Activated T-cell treated with anti-CD3 and anti-CD28 coated beads, Interleukin-2, amount 50 U/mL, for 24 hours (primary cell): Measurements from ENCODE around the gene FREM3.
"Not testable (repeated sequence)": the region's sequence is repeated elsewhere in the genome, so short reads cannot be mapped to it uniquely, and the experiment has no call there.

ENCODE experiments used
- DNase-seq: peaks from one replicate; pipeline ENCODE4 v3.0.0-alpha.2; 2020
- H3K27ac Mint-ChIP-seq: 2 replicates; pipeline ENCODE4 v1.8.0; 2020; ENCODE audit warnings: mild to moderate bottlenecking, mixed read lengths
- H3K27me3 Mint-ChIP-seq: 2 replicates; pipeline ENCODE4 v1.8.0; 2020; ENCODE audit warnings: mixed read lengths
- H3K36me3 Mint-ChIP-seq: 2 replicates; pipeline ENCODE4 v1.8.0; 2020; ENCODE audit warnings: low read depth, mixed read lengths
- H3K4me1 Mint-ChIP-seq: 2 replicates; pipeline ENCODE4 v1.8.0; 2020; ENCODE audit warnings: low read depth, mixed read lengths
- H3K4me3 Mint-ChIP-seq: 2 replicates; pipeline ENCODE4 v1.8.0; 2020; ENCODE audit warnings: mild to moderate bottlenecking, moderate library complexity, mixed read lengths
- H3K9me3 Mint-ChIP-seq: 2 replicates; pipeline ENCODE4 v1.8.0; 2020; ENCODE audit warnings: mixed read lengths

Gene FREM3

GRCh38 chr4:143700416-143701352, at the start of gene FREM3:
Gene FREM3, minus strand, starts transcription at chr4:143700675. Its CDS starts 0 bp downstream, at chr4:143700675.
- peaks cover 3% of the 10 kb centered on the region for H3K9me3 Mint-ChIP-seq
- H3K27me3 Mint-ChIP-seq: peaks cover 63% of the 10 kb centered on the region
- peaks cover 12% of the 10 kb centered on the region for H3K4me1 Mint-ChIP-seq
- peak; percentile 31 for DNase-seq
- no peaks in the 10 kb centered on the region for H3K36me3 Mint-ChIP-seq
- no peak within 1 kb of the TSS for H3K27ac Mint-ChIP-seq
- H3K4me3 Mint-ChIP-seq: peak within 1 kb of the TSS; percentile 44

DNA sequence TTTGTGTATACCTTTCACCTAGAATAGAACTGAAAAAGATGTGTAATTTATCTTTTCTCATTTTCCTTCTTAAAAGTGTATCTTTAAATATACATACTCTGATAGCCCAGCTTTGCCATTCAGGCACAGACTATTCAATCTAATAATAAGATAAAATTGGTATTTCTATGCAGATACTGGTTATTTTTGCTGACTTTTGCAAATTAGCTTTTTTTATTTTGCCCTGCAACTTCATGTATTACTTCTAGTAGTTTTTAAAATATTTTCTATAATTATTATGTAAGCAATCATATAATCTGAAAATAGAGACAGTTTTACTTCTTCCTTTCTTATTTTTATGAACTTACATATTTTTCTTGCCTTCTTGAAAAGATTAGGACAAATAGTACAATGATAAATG, 45.4 kb upstream of the FREM3 start:
- Mint-ChIP-seq H3K27ac (no peak overlapping the region), H3K4me3 (no peak overlapping the region), H3K9me3 (no peaks in the 10 kb centered on the region), H3K36me3 (no peaks in the 10 kb centered on the region), H3K4me1 (no peaks in the 10 kb centered on the region), H3K27me3 (no peaks in the 10 kb centered on the region)
- no peak for DNase-seq

GRCh38 chr4:143743591-143743990, 43.1 kb upstream of the FREM3 start:
- Mint-ChIP-seq H3K4me3 (no peak overlapping the region), H3K9me3 (no peaks in the 10 kb centered on the region), H3K27me3 (no peaks in the 10 kb centered on the region)

DNA sequence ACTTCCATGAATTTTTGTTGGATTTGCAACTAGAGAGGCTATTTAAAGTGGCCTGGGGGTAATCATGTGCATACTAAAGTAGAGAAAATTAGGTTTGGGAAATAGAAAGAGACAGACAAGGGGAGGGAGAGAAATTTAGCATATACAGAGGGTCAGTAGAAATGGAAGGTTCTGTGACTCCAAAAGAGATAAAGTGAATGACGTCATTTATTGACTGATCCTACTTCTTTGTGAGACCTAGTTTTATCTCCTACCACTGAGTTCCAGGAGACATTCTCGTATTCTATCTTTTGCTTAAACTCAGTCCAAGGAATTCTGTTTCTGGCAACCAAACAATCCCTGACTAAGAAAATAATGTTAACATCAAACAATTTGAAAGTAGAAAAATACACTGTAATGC, 42.4 kb upstream of the FREM3 start:
- no peaks in the 10 kb centered on the region for H3K36me3 Mint-ChIP-seq
- H3K9me3 Mint-ChIP-seq: no peaks in the 10 kb centered on the region
- H3K27ac Mint-ChIP-seq: no peak overlapping the region
- no peak overlapping the region for H3K4me3 Mint-ChIP-seq
- H3K27me3 Mint-ChIP-seq: no peaks in the 10 kb centered on the region
- H3K4me1 Mint-ChIP-seq: no peaks in the 10 kb centered on the region
- DNase-seq: no peak

More at GRCh38 chr4:143743591-143743990, 43.1 kb upstream of the FREM3 start:
- H3K4me1 Mint-ChIP-seq: no peaks in the 10 kb centered on the region
- H3K36me3 Mint-ChIP-seq: no peaks in the 10 kb centered on the region
- no peak for DNase-seq
- H3K27ac Mint-ChIP-seq: no peak overlapping the region

GRCh38 chr4:143736861-143737260, 36.4 kb upstream of the FREM3 start:
- Mint-ChIP-seq H3K9me3 (no peaks in the 10 kb centered on the region), H3K4me1 (no peaks in the 10 kb centered on the region), H3K27ac (no peak overlapping the region), H3K36me3 (no peaks in the 10 kb centered on the region), H3K4me3 (no peak overlapping the region), H3K27me3 (no peaks in the 10 kb centered on the region)
- no peak for DNase-seq

DNA sequence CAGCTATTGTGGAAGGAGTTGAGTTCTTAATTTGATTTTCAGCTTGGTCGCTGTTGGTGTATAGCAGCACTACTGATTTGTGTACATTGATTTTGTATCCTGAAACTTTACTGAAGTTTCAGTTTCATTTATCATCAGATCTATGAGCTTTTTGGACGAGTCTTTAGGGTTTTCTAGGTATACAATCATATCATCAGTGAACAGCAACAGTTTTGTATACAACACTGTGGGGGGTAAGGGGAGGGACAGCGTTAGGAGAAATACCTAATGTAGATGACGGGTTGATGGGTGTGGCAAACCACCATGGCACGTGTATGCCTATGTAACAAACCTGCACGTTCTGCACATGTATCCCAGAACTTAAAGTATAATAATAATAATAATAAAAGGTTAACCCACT, 35.6 kb upstream of the FREM3 start:
- not testable (repeated sequence) for H3K4me1 Mint-ChIP-seq, DNase-seq, H3K9me3 Mint-ChIP-seq, H3K36me3 Mint-ChIP-seq, H3K27me3 Mint-ChIP-seq, H3K27ac Mint-ChIP-seq, H3K4me3 Mint-ChIP-seq

GRCh38 chr4:143728166-143728565, 27.7 kb upstream of the FREM3 start:
- DNase-seq: no peak
- no peaks in the 10 kb centered on the region for H3K27me3 Mint-ChIP-seq
- H3K4me3 Mint-ChIP-seq: no peak overlapping the region
- H3K36me3 Mint-ChIP-seq: no peaks in the 10 kb centered on the region
- no peak overlapping the region for H3K27ac Mint-ChIP-seq
- no peaks in the 10 kb centered on the region for H3K9me3 Mint-ChIP-seq
- H3K4me1 Mint-ChIP-seq: no peaks in the 10 kb centered on the region

DNA sequence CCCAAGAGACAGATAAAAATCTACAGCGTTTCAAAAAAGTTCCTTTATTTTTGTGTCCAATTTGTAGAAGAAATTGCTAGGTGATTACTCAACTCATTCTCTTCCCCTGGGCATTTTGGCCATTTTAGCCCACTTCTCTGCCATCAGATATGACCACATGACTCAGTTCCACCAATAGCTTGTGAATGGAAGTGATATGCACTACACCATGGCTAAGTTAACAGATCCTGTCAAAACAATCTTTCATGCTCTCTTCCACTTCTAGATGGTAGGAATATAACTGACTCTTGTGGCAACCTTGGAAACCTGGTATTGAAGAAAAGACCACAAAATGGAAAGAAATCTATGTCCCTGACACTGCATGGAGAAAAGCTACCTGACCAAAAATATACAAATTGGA, 26.2 kb upstream of the FREM3 start:
- Mint-ChIP-seq H3K27me3 (no peaks in the 10 kb centered on the region), H3K4me1 (no peaks in the 10 kb centered on the region), H3K27ac (no peak overlapping the region), H3K36me3 (no peaks in the 10 kb centered on the region), H3K4me3 (no peak overlapping the region), H3K9me3 (peaks cover 3% of the 10 kb centered on the region)
- no peak for DNase-seq

DNA sequence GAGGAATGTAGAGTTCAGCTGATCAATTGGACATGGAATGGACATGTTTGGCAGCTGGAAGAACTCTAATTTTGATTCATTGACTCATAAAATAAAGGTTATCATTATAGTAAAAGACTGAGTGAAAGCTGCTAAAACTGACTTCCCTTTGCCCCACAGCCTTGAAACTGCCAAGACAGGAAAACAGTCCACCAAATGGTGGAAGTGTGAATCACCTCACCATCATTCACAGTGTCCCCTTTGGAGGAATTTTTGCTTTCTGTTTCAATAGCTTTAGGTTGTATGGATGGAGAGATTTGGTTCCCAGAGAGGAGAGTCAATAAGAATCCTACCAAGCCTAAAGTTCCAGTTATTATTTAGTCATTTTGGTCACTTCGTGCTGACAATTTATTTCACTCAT, 20.8 kb upstream of the FREM3 start:
- Mint-ChIP-seq H3K9me3 (peaks cover 10% of the 10 kb centered on the region), H3K27ac (no peak overlapping the region), H3K4me3 (no peak overlapping the region), H3K36me3 (no peaks in the 10 kb centered on the region), H3K27me3 (no peaks in the 10 kb centered on the region), H3K4me1 (no peaks in the 10 kb centered on the region)
- no peak for DNase-seq

DNA sequence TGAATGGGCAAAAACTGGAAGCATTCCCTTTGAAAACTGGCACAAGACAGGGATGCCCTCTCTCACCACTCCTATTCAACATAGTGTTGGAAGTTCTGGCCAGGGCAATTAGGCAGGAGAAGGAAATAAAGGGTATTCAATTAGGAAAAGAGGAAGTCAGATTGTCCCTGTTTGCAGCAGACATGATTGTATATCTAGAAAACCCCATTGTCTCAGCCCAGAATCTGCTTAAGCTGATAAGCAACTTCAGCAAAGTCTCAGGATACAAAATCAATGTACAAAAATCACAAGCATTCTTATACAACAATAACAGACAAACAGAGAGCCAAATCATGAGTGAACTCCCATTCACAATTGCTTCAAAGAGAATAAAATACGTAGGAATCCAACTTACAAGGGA, 18.3 kb upstream of the FREM3 start:
- H3K4me1 Mint-ChIP-seq, H3K4me3 Mint-ChIP-seq, H3K36me3 Mint-ChIP-seq, H3K27ac Mint-ChIP-seq, H3K27me3 Mint-ChIP-seq, DNase-seq: not testable (repeated sequence)
- H3K9me3 Mint-ChIP-seq: peaks cover 10% of the 10 kb centered on the region

- Mint-ChIP-seq H3K4me1 (no peaks in the 10 kb centered on the region), H3K36me3 (no peaks in the 10 kb centered on the region), H3K27me3 (no peaks in the 10 kb centered on the region), H3K27ac (no peak overlapping the region), H3K4me3 (no peak overlapping the region), H3K9me3 (peaks cover 2% of the 10 kb centered on the region)
- DNase-seq: no peak
Observed at GRCh38 chr4:143713955-143714625, 13.6 kb upstream of the FREM3 start.

GRCh38 chr4:143713553-143713952, 13.1 kb upstream of the FREM3 start:
- Mint-ChIP-seq H3K9me3 (peaks cover 2% of the 10 kb centered on the region), H3K27me3 (no peaks in the 10 kb centered on the region), H3K4me1 (no peaks in the 10 kb centered on the region), H3K27ac (no peak overlapping the region), H3K4me3 (no peak overlapping the region), H3K36me3 (no peaks in the 10 kb centered on the region)
- no peak for DNase-seq

DNA sequence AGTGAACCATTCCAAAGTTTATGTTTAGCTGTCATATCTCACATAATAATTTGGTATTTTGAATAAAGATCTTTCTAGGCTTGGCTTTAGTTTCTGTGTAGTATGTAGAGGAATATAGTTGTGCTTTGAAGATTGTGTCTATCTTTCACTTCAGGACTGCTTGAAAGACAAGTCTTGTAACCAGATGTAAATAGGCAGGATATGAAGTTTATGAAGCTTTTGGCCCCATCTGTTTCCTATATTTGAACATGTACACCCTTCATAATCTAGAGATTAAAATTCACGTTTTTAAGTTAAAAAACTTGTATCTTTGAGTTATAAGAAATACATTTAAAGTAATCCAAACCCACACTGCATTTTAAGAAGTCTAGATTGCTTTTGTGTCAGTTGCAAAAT, 11.7 kb upstream of the FREM3 start:
- H3K27me3 Mint-ChIP-seq: no peaks in the 10 kb centered on the region
- no peak overlapping the region for H3K27ac Mint-ChIP-seq
- no peak overlapping the region for H3K4me3 Mint-ChIP-seq
- H3K9me3 Mint-ChIP-seq: peaks cover 2% of the 10 kb centered on the region
- DNase-seq: no peak
- H3K36me3 Mint-ChIP-seq: no peaks in the 10 kb centered on the region
- no peaks in the 10 kb centered on the region for H3K4me1 Mint-ChIP-seq

- H3K36me3 Mint-ChIP-seq: no peaks in the 10 kb centered on the region
- H3K4me1 Mint-ChIP-seq: no peaks in the 10 kb centered on the region
- no peak overlapping the region for H3K27ac Mint-ChIP-seq
- no peak overlapping the region for H3K4me3 Mint-ChIP-seq
- peaks cover 2% of the 10 kb centered on the region for H3K27me3 Mint-ChIP-seq
- no peak for DNase-seq
- H3K9me3 Mint-ChIP-seq: peaks cover 4% of the 10 kb centered on the region
Observed at GRCh38 chr4:143711543-143712154, 11.2 kb upstream of the FREM3 start.

GRCh38 chr4:143701365-143701764, 890 bp upstream of the FREM3 start:
- Mint-ChIP-seq H3K4me3 (peak overlapping the region; percentile 44), H3K9me3 (peaks cover 3% of the 10 kb centered on the region), H3K4me1 (peaks cover 12% of the 10 kb centered on the region), H3K36me3 (no peaks in the 10 kb centered on the region), H3K27ac (no peak overlapping the region), H3K27me3 (peaks cover 63% of the 10 kb centered on the region)
- DNase-seq: no peak
